Hippocampal formation (tissue), 2 donors: Measurements from ENCODE around the gene ENOX1.

Experiments used
- DNase-seq, 2 donors: peaks; one replicate each; lab custom pipeline; 2025; lab: John Stamatoyannopoulos, UW

ENOX1 gene

GRCh38 chr13:43744261-43745031 lies 42.3 kb downstream of the ENOX1 start:
- no peak for DNase-seq

DNA sequence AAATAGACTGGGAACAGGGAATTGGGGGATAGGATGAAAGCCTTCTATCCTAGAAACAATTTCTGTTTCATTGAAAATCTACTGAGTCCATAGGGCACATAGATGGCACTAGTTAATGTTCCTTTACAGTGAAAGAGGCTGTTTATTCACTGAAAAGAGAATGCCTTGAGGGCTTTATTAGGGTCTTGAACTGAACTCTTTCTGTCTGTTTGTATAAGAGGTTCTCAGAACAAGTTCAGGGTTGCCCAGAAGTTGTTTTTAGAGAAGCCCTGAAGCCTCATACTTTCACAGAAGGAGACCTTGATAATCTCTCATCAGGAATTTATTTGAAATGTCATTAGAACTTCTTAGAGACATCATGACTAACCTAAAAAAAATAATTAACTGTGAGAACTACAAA lies 43.9 kb downstream of the ENOX1 start:
- DNase-seq = no peak

- no peak for DNase-seq
Measured at GRCh38 chr13:43737392-43737923, 49.3 kb downstream of the ENOX1 start.

DNA sequence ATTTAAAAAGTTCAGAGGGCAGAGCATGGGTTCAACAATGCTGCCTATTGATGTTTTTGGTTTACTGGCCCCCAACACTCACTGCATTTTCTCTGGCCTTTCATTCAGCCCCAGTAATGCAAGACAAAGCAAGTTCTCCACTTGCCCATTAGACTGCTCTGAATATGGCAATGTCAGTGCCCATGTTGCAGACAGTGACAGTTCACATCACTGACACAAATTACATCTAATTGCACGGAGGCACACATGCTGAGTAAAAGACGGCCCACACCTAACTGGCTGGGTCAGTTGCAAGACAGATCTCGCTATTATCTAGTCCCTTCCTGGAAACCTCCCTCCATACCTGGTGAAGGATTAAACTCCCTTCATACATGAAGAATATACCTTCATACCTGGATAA lies 54.0 kb downstream of the ENOX1 start:
- no peak for DNase-seq

DNA sequence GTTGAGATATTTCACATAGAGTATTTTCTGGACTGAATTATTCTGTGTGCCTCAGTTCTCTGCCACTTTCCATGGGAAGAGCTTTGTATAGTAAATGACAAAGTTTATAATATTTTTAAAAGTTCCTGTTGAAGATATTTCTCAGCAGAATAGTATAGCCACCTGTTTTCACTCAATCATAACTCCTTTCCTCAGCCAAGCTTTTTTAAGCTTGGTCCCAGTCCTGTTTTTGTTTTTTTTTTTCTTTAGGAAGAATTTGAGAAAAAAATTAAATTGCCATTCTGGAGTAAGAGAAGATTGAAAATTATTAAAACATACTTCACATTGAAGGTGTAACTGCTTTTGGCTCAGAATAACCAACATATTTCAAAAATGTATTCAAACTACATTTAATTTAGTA lies 55.5 kb downstream of the ENOX1 start:
- DNase-seq = no peak

- DNase-seq = no peak
Measured at GRCh38 chr13:43730642-43731041, 56.1 kb downstream of the ENOX1 start.

DNA sequence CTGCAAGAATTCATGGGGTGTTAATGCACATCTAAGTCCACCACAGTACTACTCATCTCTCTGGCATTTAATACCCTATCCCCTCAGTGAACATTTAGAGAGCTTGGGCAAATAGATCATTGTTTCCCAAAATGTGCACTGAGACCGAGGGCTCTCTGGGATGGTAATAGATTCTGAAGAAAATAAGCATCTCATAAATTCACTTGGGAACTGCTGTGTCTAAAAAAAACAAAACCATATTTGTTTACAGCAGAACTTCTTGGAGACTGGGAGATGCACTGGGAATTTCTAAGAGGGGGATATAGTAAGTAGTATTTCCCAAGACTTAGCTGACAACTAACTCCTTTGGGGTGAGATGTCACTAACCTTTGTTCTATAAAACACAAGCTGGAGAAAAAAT lies 58.4 kb downstream of the ENOX1 start:
- no peak for DNase-seq

- no peak for DNase-seq
Measured at GRCh38 chr13:43727856-43728255, 58.9 kb downstream of the ENOX1 start.

DNA sequence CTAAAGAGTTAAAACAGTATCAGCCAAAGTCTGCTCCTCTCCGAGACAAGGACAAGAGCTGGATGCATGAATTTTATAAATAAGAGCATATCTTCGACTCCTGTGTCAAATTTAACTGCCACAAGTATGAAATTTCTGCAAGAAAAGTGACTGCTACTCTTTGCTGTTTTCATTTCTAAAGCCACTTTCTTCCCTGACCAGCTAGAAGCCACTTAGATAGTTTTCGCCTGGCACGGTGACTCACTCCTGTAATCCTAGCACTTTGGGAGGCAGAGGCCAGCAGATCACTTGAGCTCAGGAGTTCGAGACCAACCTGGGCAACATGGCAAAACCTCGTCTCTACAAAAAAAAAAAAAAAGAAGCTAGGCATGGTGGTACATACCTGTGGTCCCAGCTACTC lies 61.3 kb downstream of the ENOX1 start:
- DNase-seq = no peak

GRCh38 chr13:43720780-43721397 lies 65.9 kb downstream of the ENOX1 start:
- DNase-seq = no peak

- DNase-seq = peak in 1 of 2 donors; percentile 67
Measured at GRCh38 chr13:43698758-43699157, 88.0 kb downstream of the ENOX1 start.

- no peak for DNase-seq
Measured at GRCh38 chr13:43698009-43698408, 88.8 kb downstream of the ENOX1 start.

- no peak for DNase-seq
Measured at GRCh38 chr13:43697323-43697722, 89.4 kb downstream of the ENOX1 start.

- DNase-seq = no peak
Measured at GRCh38 chr13:43694146-43694664, 92.6 kb downstream of the ENOX1 start.

DNA sequence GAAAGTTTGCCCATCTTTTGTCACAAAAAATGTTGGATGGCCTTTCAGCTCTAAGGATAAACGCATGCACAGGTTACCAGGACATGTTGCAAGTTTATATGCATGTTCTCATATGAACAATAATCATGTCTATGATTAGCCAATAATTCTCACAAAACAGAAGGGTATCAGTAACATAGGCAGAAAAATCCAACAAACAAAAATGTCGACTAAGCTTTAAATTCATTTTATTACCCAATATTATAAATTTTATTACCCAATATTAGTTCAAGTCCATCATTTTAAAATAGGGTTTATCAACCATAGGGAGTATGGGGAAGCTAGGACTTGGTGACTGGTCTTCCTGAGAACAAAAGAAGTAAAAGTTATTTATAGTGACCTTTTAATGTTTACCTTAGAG lies 93.1 kb downstream of the ENOX1 start:
- no peak for DNase-seq

GRCh38 chr13:43688227-43688907 lies 98.4 kb downstream of the ENOX1 start:
- no peak for DNase-seq

DNA sequence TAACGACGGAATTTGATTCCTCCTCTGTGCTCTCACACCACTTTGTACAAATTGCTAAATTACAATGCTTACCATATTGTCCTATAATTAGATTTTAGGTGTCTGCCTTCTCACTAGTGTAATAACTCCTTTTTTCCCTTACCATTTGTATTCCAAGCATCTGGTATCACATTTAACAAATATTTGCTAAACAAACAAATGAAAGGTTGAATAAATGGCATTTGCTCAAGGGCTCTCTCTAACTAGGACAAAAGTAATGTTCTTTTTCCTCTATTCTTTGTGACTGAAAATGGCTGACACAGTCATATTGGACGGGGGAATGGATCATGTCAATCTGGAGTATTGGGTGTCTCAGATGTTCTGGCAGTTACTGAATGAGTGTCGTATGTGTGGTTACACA lies 99.7 kb downstream of the ENOX1 start:
- no peak for DNase-seq

- no peak for DNase-seq
Measured at GRCh38 chr13:43686557-43686956, 100.2 kb downstream of the ENOX1 start.

- no peak for DNase-seq
Measured at GRCh38 chr13:43684963-43685725, 101.6 kb downstream of the ENOX1 start.

GRCh38 chr13:43682701-43683100 lies 104.1 kb downstream of the ENOX1 start:
- no peak for DNase-seq

GRCh38 chr13:43676320-43676719 lies 110.5 kb downstream of the ENOX1 start:
- DNase-seq = no peak

DNA sequence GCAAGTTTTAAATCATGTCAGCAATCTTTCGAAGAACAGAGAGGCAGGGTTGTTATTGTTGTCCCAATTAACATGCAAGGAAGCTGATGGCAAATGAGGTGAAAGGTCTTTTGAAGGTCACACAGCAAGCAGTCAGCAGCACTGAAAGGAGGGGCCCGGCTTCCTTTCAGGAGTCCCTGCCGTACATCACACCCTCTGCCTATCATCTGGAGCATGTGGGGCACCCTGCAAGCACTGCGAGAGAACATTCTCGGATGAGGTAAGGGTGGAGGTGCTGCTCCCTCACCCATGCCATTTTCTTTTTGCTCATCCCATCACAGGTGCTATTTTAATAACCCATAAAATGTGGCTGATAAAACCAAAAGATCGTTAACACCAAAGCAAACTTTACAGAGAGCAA lies 111.2 kb downstream of the ENOX1 start:
- no peak for DNase-seq
